K562 (cell line): ENCODE results near the gene PHF10. TPM values are rescaled to one million over a fixed set of nuclear protein-coding genes. Genes with fewer than 3 reads are reported as not detected.
A peak's percentile ranks its signal among the peaks of the same experiment; 100 is the strongest.

Source experiments
- CHD7 ChIP-seq: fragments of 200-600 bp; sonication (generic); IDR thresholded peaks from one replicate; pipeline ENCODE4 v1.6.1; 2012; ENCODE audit warnings: mild to moderate bottlenecking, low read depth, low read length, inconsistent platforms
- ELF2 ChIP-seq: fragments of 250-450 bp; sonication (Bioruptor Pico); IDR thresholded peaks from 2 replicates; pipeline ENCODE4 v1.5.0; 2021; ENCODE audit warnings: mild to moderate bottlenecking
- ESRRA ChIP-seq: fragments of 450-650 bp; IDR thresholded peaks from 2 replicates; pipeline ENCODE4 v1.6.1; 2014; ENCODE audit warnings: low read depth, mild to moderate bottlenecking, moderate library complexity, borderline replicate concordance
- HDGF ChIP-seq: fragments of 450-650 bp; IDR thresholded peaks from 2 replicates; pipeline ENCODE4 v1.6.1; 2016
- JUNB ChIP-seq: fragments of 450-650 bp; formaldehyde crosslinking; conservative IDR thresholded peaks from 2 replicates; pipeline ENCODE4 v1.4.0; 2020; ENCODE audit warnings: mild to moderate bottlenecking
- LEF1 ChIP-seq: fragments of 450-650 bp; IDR thresholded peaks from 2 replicates; pipeline ENCODE4 v1.6.1; 2016; ENCODE audit warnings: mild to moderate bottlenecking
- MAZ ChIP-seq, 2 experiments: fragments of 450-650 bp in 1 of 2; sonication (generic) in 1 of 2; formaldehyde crosslinking; IDR thresholded peaks in 1 of 2; conservative IDR thresholded peaks in 1 of 2; 2 replicates each; pipeline versions ENCODE4 v1.4.0 to v1.5.0; 2020; ENCODE audit warnings: mild to moderate bottlenecking in 1 of 2, missing genetic modification reagents in 1 of 2
- SRF ChIP-seq, 2 experiments: fragments of 250-450, 450-650 bp in 1 of 2; sonication (Bioruptor Pico) in 1 of 2; sonication (generic) in 1 of 2; formaldehyde crosslinking; IDR thresholded peaks; 2 replicates each; pipeline versions ENCODE4 v1.5.0 to v1.5.1; 2020 to 2022; ENCODE audit warnings: mild to moderate bottlenecking in 1 of 2, missing genetic modification reagents in 1 of 2
- TCF7L2 ChIP-seq: fragments of 150-350 bp; IDR thresholded peaks from 2 replicates; pipeline ENCODE4 v1.6.1; 2016; ENCODE audit warnings: low read depth, mild to moderate bottlenecking, low read length, moderate library complexity
- U2AF1 ChIP-seq: fragments of 200-400 bp; formaldehyde crosslinking; optimal IDR thresholded peaks from 2 replicates; pipeline ENCODE3; 2017; ENCODE audit warnings: mild to moderate bottlenecking, low read depth, low read length, moderate library complexity
- polyA plus RNA-seq, 8 experiments: library from polyadenylated mRNA; depleted of rRNA in 4 of 8; stranded (reverse) in 5 of 8; unstranded in 3 of 8; fragments of >200 nt; fragmentation: Nextera tagmentation in 2 of 8; fragmentation: Illumina TruSeq in 1 of 8; extraction: Ambion mirVana in 2 of 8; extraction: Trizol in 1 of 8; gene quantifications; 2 replicates each; pipeline versions ENCODE4 v1.2.1 to v1.2.3, GENCODE V29; 2011 to 2014; ENCODE audit warnings: inconsistent platforms in 1 of 8, missing spikeins in 1 of 8
- total RNA-seq, 7 experiments: library from RNA; depleted of rRNA in 6 of 7; stranded (reverse); fragments of >200 nt in 6 of 7; fragmentation: Illumina TruSeq in 2 of 7; extraction: Trizol in 2 of 7; gene quantifications; 2 replicates each; pipeline versions ENCODE4 v1.2.1 to v1.2.3, GENCODE V29; 2011 to 2021; ENCODE audit warnings: low replicate concordance in 1 of 7
- TF ChIP-seq, protein P1 (sequence below): fragments of 450-650 bp; IDR thresholded peaks from 2 replicates; pipeline ENCODE4 v1.6.1; 2017; ENCODE audit warnings: mild to moderate bottlenecking, moderate library complexity
- TF ChIP-seq, protein P2 (sequence below): fragments of 250-450 bp; sonication (Bioruptor Pico); IDR thresholded peaks from 2 replicates; pipeline ENCODE4 v1.5.0; 2021
- TF ChIP-seq, protein P3 (sequence below), 3 experiments: fragments of 200-800 bp in 1 of 3; sonication (Bioruptor generic) in 1 of 3; sonication (generic) in 1 of 3; formaldehyde crosslinking in 1 of 3; IDR thresholded peaks; 2 replicates each; pipeline versions ENCODE4 v1.6.1 to v1.8.0; 2016 to 2022; ENCODE audit warnings: mild to moderate bottlenecking in 2 of 3, missing compliant biosample characterization in 2 of 3, missing genetic modification characterization in 2 of 3, missing genetic modification reagents in 1 of 3

PHF10 gene
- total and polyA plus RNA-seq, 9 of the 15 experiments (the other 6 are each of a cell fraction or from before 2014, with no cell fraction given): 23.9 to 88.9 (median 46.0) TPM

DNA sequence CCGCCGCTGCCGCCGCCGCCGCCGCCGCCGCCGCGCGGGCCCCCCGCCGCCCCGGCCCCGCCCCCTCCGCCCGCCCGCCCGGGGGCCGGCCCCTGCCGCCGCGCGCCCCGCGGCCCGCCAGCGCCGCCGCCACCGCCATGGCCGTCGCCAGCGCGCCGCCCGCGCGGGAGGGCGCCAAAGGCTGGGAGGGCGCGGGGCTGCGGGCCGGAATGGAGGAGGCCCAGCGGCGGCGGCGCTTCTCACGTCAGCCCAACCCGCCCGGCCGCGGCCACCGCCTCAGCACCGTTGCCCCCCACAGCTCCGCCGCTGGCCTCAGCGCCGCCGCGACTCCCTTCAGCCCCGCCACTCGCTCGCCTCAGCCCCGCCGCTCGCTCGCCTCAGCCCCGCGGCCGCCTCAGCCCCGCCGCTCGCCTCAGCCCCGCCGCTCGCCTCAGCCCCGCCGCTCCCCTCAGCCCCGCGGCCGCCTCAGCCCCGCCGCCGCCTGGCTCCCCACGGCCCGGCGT, 258 bp downstream of the PHF10 start (continued):
- no peak for TF ChIP-seq CHD7
- TF ChIP-seq, protein P1, sequence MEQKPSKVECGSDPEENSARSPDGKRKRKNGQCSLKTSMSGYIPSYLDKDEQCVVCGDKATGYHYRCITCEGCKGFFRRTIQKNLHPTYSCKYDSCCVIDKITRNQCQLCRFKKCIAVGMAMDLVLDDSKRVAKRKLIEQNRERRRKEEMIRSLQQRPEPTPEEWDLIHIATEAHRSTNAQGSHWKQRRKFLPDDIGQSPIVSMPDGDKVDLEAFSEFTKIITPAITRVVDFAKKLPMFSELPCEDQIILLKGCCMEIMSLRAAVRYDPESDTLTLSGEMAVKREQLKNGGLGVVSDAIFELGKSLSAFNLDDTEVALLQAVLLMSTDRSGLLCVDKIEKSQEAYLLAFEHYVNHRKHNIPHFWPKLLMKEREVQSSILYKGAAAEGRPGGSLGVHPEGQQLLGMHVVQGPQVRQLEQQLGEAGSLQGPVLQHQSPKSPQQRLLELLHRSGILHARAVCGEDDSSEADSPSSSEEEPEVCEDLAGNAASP: no peak
- TF ChIP-seq ESRRA: no peak
- TF ChIP-seq HDGF: no peak
- no peak for TF ChIP-seq ELF2 (CRISPR knock-in tag)
- no peak for TF ChIP-seq SRF (CRISPR knock-in tag; IDR thresholded peaks at IDR 0.05)
- TF ChIP-seq, protein P2, sequence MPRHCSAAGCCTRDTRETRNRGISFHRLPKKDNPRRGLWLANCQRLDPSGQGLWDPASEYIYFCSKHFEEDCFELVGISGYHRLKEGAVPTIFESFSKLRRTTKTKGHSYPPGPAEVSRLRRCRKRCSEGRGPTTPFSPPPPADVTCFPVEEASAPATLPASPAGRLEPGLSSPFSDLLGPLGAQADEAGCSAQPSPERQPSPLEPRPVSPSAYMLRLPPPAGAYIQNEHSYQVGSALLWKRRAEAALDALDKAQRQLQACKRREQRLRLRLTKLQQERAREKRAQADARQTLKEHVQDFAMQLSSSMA (CRISPR knock-in tag): no peak
- TF ChIP-seq, protein P3, sequence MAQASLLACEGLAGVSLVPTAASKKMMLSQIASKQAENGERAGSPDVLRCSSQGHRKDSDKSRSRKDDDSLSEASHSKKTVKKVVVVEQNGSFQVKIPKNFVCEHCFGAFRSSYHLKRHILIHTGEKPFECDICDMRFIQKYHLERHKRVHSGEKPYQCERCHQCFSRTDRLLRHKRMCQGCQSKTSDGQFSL (CRISPR knock-in tag; IDR thresholded peaks at IDR 0.05): no peak; the same call in 1 of the 2 replicates
- TF ChIP-seq, protein P3 (tag; IDR thresholded peaks at IDR 0.05): 0 out of 4 replicates have a peak, but pooled peaks of 1 of the 2 experiments have one; percentile 60
- no peak for TF ChIP-seq TCF7L2
- TF ChIP-seq MAZ (CRISPR knock-in tag; conservative IDR thresholded peaks at IDR 0.05 in 1 of 2, IDR thresholded peaks at IDR 0.05 in 1 of 2): peak in 1 of 2 experiments; percentile 34; a peak in 3 of 4 replicates
- TF ChIP-seq JUNB (CRISPR knock-in tag): no peak
- peak; percentile 1 for TF ChIP-seq U2AF1
- TF ChIP-seq LEF1: no peak
